Peyer's patch (tissue), 4 donors: ENCODE data around the gene PCYT1A.

ENCODE experiments used
- CTCF ChIP-seq, 6 experiments: fragments of 450-650 bp in 4 of 6; fragments of 200-600 bp in 2 of 6; sonication (generic) in 1 of 6; IDR thresholded peaks; one replicate each; pipeline ENCODE4 v1.5.1; 2017 to 2019; ENCODE audit warnings: antibody characterized with exemption in 6 of 6, mild to moderate bottlenecking in 3 of 6, moderate library complexity in 1 of 6
- POLR2A ChIP-seq, 2 donors: fragments of 450-650 bp; IDR thresholded peaks; one replicate each; pipeline ENCODE4 v1.5.1; 2017; ENCODE audit warnings: antibody characterized with exemption in 2 of 2, mild to moderate bottlenecking in 2 of 2, moderate library complexity in 2 of 2

GRCh38 chr3:196335503-196335948, 48.0 kb upstream of the PCYT1A start:
- TF ChIP-seq POLR2A (IDR thresholded peaks at IDR 0.05) = no peak
- TF ChIP-seq CTCF (IDR thresholded peaks at IDR 0.05) = no peak
